B cell (primary cell): ENCODE data around the gene FTMT. TPM values are rescaled to one million over a fixed set of nuclear protein-coding genes. Genes with fewer than 3 reads are reported as not detected.

Experiments
- ATAC-seq: fragments of 200-7000 bp; cut with Tn5 transposase; one replicate; pipeline ENCODE4 v1.10.0; 2021; ENCODE audit warnings: low read depth, mild to moderate bottlenecking, moderate number of reproducible peaks, moderate library complexity
- CTCF ChIA-PET: fragments of 350-600 bp; sonication (Branson Sonifier 250); formaldehyde crosslinking; loops from one replicate; lab custom pipeline; 2021; ENCODE audit warnings: antibody characterized with exemption, inconsistent platforms; lab: Charles Lee
- POLR2A ChIA-PET: fragments of 350-600 bp; sonication (Branson Sonifier 250); formaldehyde crosslinking; loops from one replicate; lab custom pipeline; 2021; ENCODE audit warnings: antibody characterized with exemption; lab: Charles Lee
- DNase-seq: peaks from one replicate; pipeline ENCODE4 v3.0.0; 2013
- H2AFZ ChIP-seq: 2 replicates; pipeline ENCODE4 v1.6.1; 2012; ENCODE audit warnings: mild to moderate bottlenecking, low read depth, low read length; ENCODE audit not compliant: insufficient read depth, poor library complexity, severe bottlenecking
- H3K27ac ChIP-seq, 2 donors: 1 replicate in 1 of 2; 2 replicates in 1 of 2; pipeline ENCODE4 v1.5.1; 2012 to 2013; ENCODE audit warnings: low read length in 2 of 2, mild to moderate bottlenecking in 2 of 2, moderate library complexity in 1 of 2
- H3K27me3 ChIP-seq, 4 experiments: fragments of 200-600 bp in 1 of 4; sonication (generic) in 1 of 4; replicated peaks in 1 of 4; 1 replicate in 2 of 4; 2 replicates in 2 of 4; pipeline versions ENCODE4 v1.6.1 to v1.7.0; 2013 to 2016; ENCODE audit warnings: low read length in 3 of 4, mild to moderate bottlenecking in 2 of 4, mixed read lengths in 1 of 4, moderate library complexity in 1 of 4; ENCODE audit not compliant: insufficient read depth in 4 of 4, control insufficient read depth in 3 of 4; ENCODE audit errors: control extremely low read depth in 1 of 4
- H3K36me3 ChIP-seq, 2 experiments: replicated peaks in 1 of 2; 1 replicate in 1 of 2; 2 replicates in 1 of 2; pipeline versions ENCODE4 v1.6.1 to v1.7.1; 2013; ENCODE audit warnings: low read length in 1 of 2; ENCODE audit not compliant: insufficient read depth in 2 of 2, control insufficient read depth in 1 of 2; ENCODE audit errors: control extremely low read depth in 1 of 2, extremely low read depth in 1 of 2
- H3K4me1 ChIP-seq, 2 donors: fragments of 200-600 bp in 1 of 2; sonication (generic) in 1 of 2; 1 replicate in 1 of 2; 2 replicates in 1 of 2; pipeline versions ENCODE4 v1.5.1 to v1.6.1; 2013 to 2017; ENCODE audit warnings: low read length in 2 of 2; ENCODE audit not compliant: control insufficient read depth in 2 of 2, insufficient read depth in 2 of 2
- H3K4me2 ChIP-seq: replicated peaks from 2 replicates; pipeline ENCODE3; 2012; ENCODE audit warnings: mild to moderate bottlenecking, low read depth, low read length; ENCODE audit not compliant: poor library complexity, severe bottlenecking
- H3K4me3 ChIP-seq, 5 experiments: fragments of 200-600 bp in 1 of 5; sonication (generic) in 1 of 5; 1 replicate in 3 of 5; 2 replicates in 2 of 5; pipeline versions ENCODE4 v1.5.1 to v1.7.0; 2011 to 2016; ENCODE audit warnings: low read length in 4 of 5, mild to moderate bottlenecking in 4 of 5, low read depth in 2 of 5, control low read depth in 1 of 5, moderate library complexity in 1 of 5; ENCODE audit not compliant: insufficient read depth in 1 of 5; ENCODE audit errors: control extremely low read depth in 1 of 5, extremely low read depth in 1 of 5
- H3K79me2 ChIP-seq: fragments of 200-600 bp; sonication (generic); one replicate; pipeline ENCODE4 v1.6.0; 2016; ENCODE audit warnings: low read length; ENCODE audit not compliant: control insufficient read depth, insufficient read depth
- H3K9ac ChIP-seq: fragments of 200-600 bp; sonication (generic); 2 replicates; pipeline ENCODE4 v1.6.1; 2017; ENCODE audit warnings: mild to moderate bottlenecking, low read length, moderate library complexity
- H3K9me3 ChIP-seq, 3 donors: one replicate each; pipeline versions ENCODE4 v1.6.1 to v1.7.1; 2013; ENCODE audit warnings: low read length in 2 of 3; ENCODE audit not compliant: control insufficient read depth in 2 of 3, insufficient read depth in 1 of 3; ENCODE audit errors: control extremely low read depth in 1 of 3
- H4K20me1 ChIP-seq: 2 replicates; pipeline ENCODE4 v1.6.0; 2012; ENCODE audit warnings: mild to moderate bottlenecking, low read length; ENCODE audit not compliant: insufficient read depth, control insufficient read depth, poor library complexity, severe bottlenecking
- H3K27ac Mint-ChIP-seq: one replicate; pipeline ENCODE4 v1.8.0; 2021; ENCODE audit warnings: mixed read lengths
- H3K27me3 Mint-ChIP-seq: one replicate; pipeline ENCODE4 v1.8.0; 2021; ENCODE audit warnings: mixed read lengths
- H3K4me1 Mint-ChIP-seq: one replicate; pipeline ENCODE4 v1.8.0; 2021; ENCODE audit warnings: mixed read lengths
- H3K4me3 Mint-ChIP-seq: one replicate; pipeline ENCODE4 v1.8.0; 2021; ENCODE audit warnings: mixed read lengths
- H3K9me3 Mint-ChIP-seq: one replicate; pipeline ENCODE4 v1.8.0; 2022; ENCODE audit warnings: mixed read lengths; ENCODE audit not compliant: insufficient read depth
- EZH2 ChIP-seq: IDR thresholded peaks from 2 replicates; pipeline ENCODE4 v1.6.1; 2012; ENCODE audit warnings: borderline replicate concordance, low read depth, mild to moderate bottlenecking, moderate library complexity, low read length; ENCODE audit not compliant: insufficient read depth, poor library complexity, severe bottlenecking
- WGBS: methylation state at CpG from one replicate; pipeline ENCODE4 v1.1.5; 2013; ENCODE audit warnings: missing lambda C conversion rate; ENCODE audit not compliant: insufficient coverage; 5-methylcytosine and 5-hydroxymethylcytosine counted together
- intact Hi-C: fragments of 100-400 bp; cut with micrococcal nuclease; formaldehyde crosslinking; loops from one replicate; pipeline ENCODE4 v1.10.0; 2022
- polyA plus RNA-seq: library from polyadenylated mRNA; depleted of rRNA; stranded (reverse); fragments of >200 nt; gene quantifications from 2 replicates; pipeline ENCODE4 v1.2.3, GENCODE V29; 2012
- total RNA-seq, 2 donors: library from RNA; stranded (reverse); fragments of 120-200 nt in 1 of 2; gene quantifications; 1 replicate in 1 of 2; 2 replicates in 1 of 2; pipeline versions ENCODE4 v1.2.3 to v1.2.4, GENCODE V29; 2013 to 2022
- TF ChIP-seq, protein P1 (sequence below): fragments of 200-600 bp; IDR thresholded peaks from one replicate; pipeline ENCODE4 v1.8.0; 2022; ENCODE audit warnings: antibody characterized with exemption, mild to moderate bottlenecking

FTMT gene
- total and polyA plus RNA-seq, 2 donors (not counting 1 experiment from before 2014, with no cell fraction given), result not detected

DNA sequence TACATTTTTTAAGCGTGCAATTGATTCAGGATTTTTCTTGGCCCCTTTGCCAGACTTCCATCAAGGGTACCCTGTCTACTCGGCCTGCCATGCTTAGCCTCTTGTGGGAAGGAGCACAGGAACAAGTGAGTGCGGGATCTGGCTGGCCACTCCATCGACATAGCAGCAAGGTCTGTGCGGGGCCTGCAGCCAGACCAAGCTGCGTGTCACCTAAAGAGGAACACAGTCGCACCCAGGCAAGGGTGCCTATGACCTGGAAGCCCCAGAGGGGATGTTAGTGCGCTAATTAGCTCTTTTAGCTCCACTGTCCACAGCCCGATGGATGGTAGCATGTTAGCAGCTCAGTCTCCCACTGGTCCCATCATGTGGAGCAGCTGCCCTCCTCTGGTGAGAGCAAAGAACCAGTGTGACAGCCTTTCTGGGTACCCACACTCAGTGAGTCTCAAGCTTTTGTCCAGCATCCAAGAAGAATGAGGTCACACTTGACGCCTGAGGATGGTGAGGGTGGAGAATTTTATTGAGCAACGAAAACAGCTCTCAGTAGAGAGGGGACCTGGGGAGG is 38.7 kb downstream of the FTMT start:
- Histone ChIP-seq H3K79me2 (no peaks in the 10 kb centered on the region), H2AFZ (no peak overlapping the region), H3K4me3 (no peak overlapping the region), H3K4me2 (no peak overlapping the region), H3K27ac (no peak overlapping the region), H3K36me3 (no peaks in the 10 kb centered on the region), H4K20me1 (no peaks in the 10 kb centered on the region), H3K9me3 (peaks cover 0 to 7% (median 0%) of the 10 kb centered on the region in 3 donors), H3K9ac (no peak overlapping the region), H3K4me1 (no peaks in the 10 kb centered on the region), H3K27me3 (no peaks in the 10 kb centered on the region)
- Mint-ChIP-seq H3K9me3 (peaks cover 6% of the 10 kb centered on the region), H3K27ac (no peak overlapping the region), H3K4me1 (no peaks in the 10 kb centered on the region), H3K27me3 (no peaks in the 10 kb centered on the region), H3K4me3 (no peak overlapping the region)
- ChIA-PET CTCF (no interaction called here), POLR2A (no interaction called here)
- intact Hi-C loops, result no loop called here
- TF ChIP-seq, protein P1, sequence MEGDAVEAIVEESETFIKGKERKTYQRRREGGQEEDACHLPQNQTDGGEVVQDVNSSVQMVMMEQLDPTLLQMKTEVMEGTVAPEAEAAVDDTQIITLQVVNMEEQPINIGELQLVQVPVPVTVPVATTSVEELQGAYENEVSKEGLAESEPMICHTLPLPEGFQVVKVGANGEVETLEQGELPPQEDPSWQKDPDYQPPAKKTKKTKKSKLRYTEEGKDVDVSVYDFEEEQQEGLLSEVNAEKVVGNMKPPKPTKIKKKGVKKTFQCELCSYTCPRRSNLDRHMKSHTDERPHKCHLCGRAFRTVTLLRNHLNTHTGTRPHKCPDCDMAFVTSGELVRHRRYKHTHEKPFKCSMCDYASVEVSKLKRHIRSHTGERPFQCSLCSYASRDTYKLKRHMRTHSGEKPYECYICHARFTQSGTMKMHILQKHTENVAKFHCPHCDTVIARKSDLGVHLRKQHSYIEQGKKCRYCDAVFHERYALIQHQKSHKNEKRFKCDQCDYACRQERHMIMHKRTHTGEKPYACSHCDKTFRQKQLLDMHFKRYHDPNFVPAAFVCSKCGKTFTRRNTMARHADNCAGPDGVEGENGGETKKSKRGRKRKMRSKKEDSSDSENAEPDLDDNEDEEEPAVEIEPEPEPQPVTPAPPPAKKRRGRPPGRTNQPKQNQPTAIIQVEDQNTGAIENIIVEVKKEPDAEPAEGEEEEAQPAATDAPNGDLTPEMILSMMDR, result no peak
- no peak for TF ChIP-seq EZH2
- 90% methylated on average over 11 of the region's 11 CpGs for WGBS
- DNase-seq, result peak; percentile 2
- no peak for ATAC-seq

DNA sequence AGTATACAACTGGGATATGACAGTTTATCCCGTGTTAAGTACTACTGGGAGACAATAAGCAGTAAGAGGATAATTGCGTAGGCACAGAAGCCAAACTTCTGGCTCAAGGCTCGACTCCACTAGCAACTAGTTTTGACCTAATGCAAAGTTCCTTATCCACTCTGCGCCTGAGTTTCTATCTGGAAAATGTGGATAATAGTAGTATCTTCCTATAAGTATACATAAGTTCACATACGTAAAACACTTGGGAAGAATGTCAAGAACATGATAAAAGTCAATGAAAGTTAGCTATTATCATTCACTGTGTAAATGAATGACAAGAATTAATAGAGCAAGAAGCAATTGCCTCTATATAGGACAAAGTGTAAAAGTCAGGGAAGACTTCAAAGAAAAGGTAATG is 45.7 kb downstream of the FTMT start:
- DNase-seq (no peak), ATAC-seq (no peak)
- Histone ChIP-seq H3K4me3 (no peak overlapping the region), H4K20me1 (no peaks in the 10 kb centered on the region), H3K9me3 (no peaks in the 10 kb centered on the region), H3K9ac (no peak overlapping the region), H3K4me1 (no peaks in the 10 kb centered on the region), H3K27me3 (no peaks in the 10 kb centered on the region), H2AFZ (no peak overlapping the region), H3K79me2 (no peaks in the 10 kb centered on the region), H3K27ac (no peak overlapping the region), H3K4me2 (no peak overlapping the region), H3K36me3 (no peaks in the 10 kb centered on the region)
- CTCF ChIA-PET, result no interaction called here
- Mint-ChIP-seq H3K4me1 (no peaks in the 10 kb centered on the region), H3K9me3 (peaks cover 6% of the 10 kb centered on the region), H3K4me3 (no peak overlapping the region), H3K27me3 (no peaks in the 10 kb centered on the region), H3K27ac (no peak overlapping the region)
- intact Hi-C loops, result no loop called here
- POLR2A ChIA-PET, result no interaction called here
- TF ChIP-seq EZH2, result no peak
- TF ChIP-seq, protein P1, result no peak
- 100% methylated on average over 1 of the region's 5 CpGs for WGBS
